B cell (primary cell): Measurements from ENCODE around the gene DACT2.

Experiments used
- EZH2 ChIP-seq: IDR thresholded peaks from 2 replicates; pipeline ENCODE4 v1.6.1; 2012; ENCODE audit warnings: borderline replicate concordance, low read depth, mild to moderate bottlenecking, moderate library complexity, low read length; ENCODE audit not compliant: insufficient read depth, poor library complexity, severe bottlenecking
- TF ChIP-seq, protein P1 (sequence below): fragments of 200-600 bp; IDR thresholded peaks from one replicate; pipeline ENCODE4 v1.8.0; 2022; ENCODE audit warnings: antibody characterized with exemption, mild to moderate bottlenecking

DNA sequence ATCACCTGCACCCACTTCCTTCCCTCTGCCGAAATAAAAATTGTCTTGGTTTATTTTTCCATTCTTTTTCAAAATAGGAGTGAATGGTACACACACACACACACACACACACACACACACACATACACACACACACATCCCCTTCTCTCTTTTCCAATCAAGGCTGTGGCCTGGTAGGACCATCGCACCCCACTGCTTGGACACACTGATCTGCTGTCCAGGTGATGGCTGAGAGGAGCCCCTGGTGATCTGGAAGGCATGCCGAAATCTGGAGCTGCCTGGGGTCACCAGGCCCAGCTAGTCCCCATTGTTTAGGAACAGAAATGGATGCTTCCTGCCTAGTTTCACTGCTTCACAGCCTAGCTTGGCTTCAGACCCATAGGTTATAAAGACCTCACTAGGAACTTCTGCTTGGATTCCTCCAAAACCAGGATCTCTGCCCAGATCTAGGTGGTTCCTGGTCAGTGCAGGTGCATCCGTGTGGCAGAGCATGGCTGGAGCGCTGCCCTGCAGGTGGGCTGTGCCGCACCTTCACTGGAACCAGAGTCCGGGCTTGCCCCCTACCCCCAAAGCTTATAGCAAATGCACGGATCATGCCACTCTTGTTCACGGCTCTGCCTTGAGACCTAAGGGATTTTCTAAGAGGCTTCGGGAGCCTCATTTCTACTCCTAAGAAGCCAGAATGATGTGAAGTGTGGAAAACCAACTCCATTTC, 42.9 kb upstream of the DACT2 start:
- TF ChIP-seq, protein P1, sequence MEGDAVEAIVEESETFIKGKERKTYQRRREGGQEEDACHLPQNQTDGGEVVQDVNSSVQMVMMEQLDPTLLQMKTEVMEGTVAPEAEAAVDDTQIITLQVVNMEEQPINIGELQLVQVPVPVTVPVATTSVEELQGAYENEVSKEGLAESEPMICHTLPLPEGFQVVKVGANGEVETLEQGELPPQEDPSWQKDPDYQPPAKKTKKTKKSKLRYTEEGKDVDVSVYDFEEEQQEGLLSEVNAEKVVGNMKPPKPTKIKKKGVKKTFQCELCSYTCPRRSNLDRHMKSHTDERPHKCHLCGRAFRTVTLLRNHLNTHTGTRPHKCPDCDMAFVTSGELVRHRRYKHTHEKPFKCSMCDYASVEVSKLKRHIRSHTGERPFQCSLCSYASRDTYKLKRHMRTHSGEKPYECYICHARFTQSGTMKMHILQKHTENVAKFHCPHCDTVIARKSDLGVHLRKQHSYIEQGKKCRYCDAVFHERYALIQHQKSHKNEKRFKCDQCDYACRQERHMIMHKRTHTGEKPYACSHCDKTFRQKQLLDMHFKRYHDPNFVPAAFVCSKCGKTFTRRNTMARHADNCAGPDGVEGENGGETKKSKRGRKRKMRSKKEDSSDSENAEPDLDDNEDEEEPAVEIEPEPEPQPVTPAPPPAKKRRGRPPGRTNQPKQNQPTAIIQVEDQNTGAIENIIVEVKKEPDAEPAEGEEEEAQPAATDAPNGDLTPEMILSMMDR: no peak
- TF ChIP-seq EZH2: no peak
